GM21723 (cell line): ENCODE measurements around the gene NDUFA11.
"Not testable (repeated sequence)": the region's sequence is repeated elsewhere in the genome, so short reads cannot be mapped to it uniquely, and the experiment has no call there.

ENCODE experiments used
- ATAC-seq: cut with Tn5 transposase; IDR thresholded peaks from one replicate; pipeline ENCODE4 v1.9.1; 2021; ENCODE audit warnings: mild to moderate bottlenecking, moderate library complexity; ENCODE audit not compliant: unreplicated experiment

The NDUFA11 gene

GRCh38 chr19:5891572-5891937 is 12.0 kb downstream of the NDUFA11 start:
- no peak for ATAC-seq

- ATAC-seq, result no peak
Observed at GRCh38 chr19:5890099-5890498, 13.5 kb downstream of the NDUFA11 start.

GRCh38 chr19:5889288-5889971 is 14.2 kb downstream of the NDUFA11 start:
- ATAC-seq, result no peak

- not testable (repeated sequence) for ATAC-seq
Observed at GRCh38 chr19:5884065-5884811, 19.4 kb downstream of the NDUFA11 start.

GRCh38 chr19:5883157-5883873 is 20.3 kb downstream of the NDUFA11 start:
- ATAC-seq, result not testable (repeated sequence)

GRCh38 chr19:5882421-5882968 is 21.1 kb downstream of the NDUFA11 start:
- ATAC-seq, result no peak

- ATAC-seq, result no peak
Observed at GRCh38 chr19:5881543-5882299, 21.9 kb downstream of the NDUFA11 start.

GRCh38 chr19:5880604-5881078 is 22.9 kb downstream of the NDUFA11 start:
- ATAC-seq, result no peak

GRCh38 chr19:5880196-5880595 is 23.4 kb downstream of the NDUFA11 start:
- ATAC-seq, result no peak

- ATAC-seq, result no peak
Observed at GRCh38 chr19:5877882-5878281, 25.7 kb downstream of the NDUFA11 start.

- ATAC-seq, result no peak
Observed at GRCh38 chr19:5877427-5877826, 26.2 kb downstream of the NDUFA11 start.

GRCh38 chr19:5874496-5874895 is 29.1 kb downstream of the NDUFA11 start:
- not testable (repeated sequence) for ATAC-seq

- ATAC-seq, result no peak
Observed at GRCh38 chr19:5873617-5874199, 29.9 kb downstream of the NDUFA11 start.

GRCh38 chr19:5870986-5871394 is 32.6 kb downstream of the NDUFA11 start:
- no peak for ATAC-seq

- ATAC-seq, result no peak
Observed at GRCh38 chr19:5867201-5868136, 36.1 kb downstream of the NDUFA11 start.

- no peak for ATAC-seq
Observed at GRCh38 chr19:5865772-5866171, 37.8 kb downstream of the NDUFA11 start.

- ATAC-seq, result no peak
Observed at GRCh38 chr19:5864725-5865486, 38.7 kb downstream of the NDUFA11 start.

GRCh38 chr19:5864013-5864720 is 39.4 kb downstream of the NDUFA11 start:
- ATAC-seq, result no peak
